ENCODE data around the gene ITFG1. TPM values are rescaled to one million over a fixed set of nuclear protein-coding genes. Genes with fewer than 3 reads are reported as not detected.
A peak's percentile ranks its signal among the peaks of the same experiment; 100 is the strongest.

Gene ITFG1
- total and polyA plus RNA-seq, 2 of the 13 experiments (the other 11 are each of a cell fraction or from before 2014, with no cell fraction given) = 74.5 to 150 TPM

GRCh38 chr16:47258874-47259461 lies 201.9 kb downstream of the ITFG1 start:
- Histone ChIP-seq H3K9ac (ENCODE audit: insufficient read depth, low read depth, low read length) (no peak overlapping the region), H4K20me1 (ENCODE audit: insufficient read depth, low read length) (no peaks in the 10 kb centered on the region), H3K4me3 (replicated peaks in 1 of 3; ENCODE audit: insufficient read depth in 1 of 3, low read depth in 2 of 3, low read length in 3 of 3) (no peak overlapping the region), H3K27ac (ENCODE audit: extremely low read length, insufficient read depth, low read length) (no peak overlapping the region), H2AFZ (ENCODE audit: low read length) (no peak overlapping the region), H3K4me2 (ENCODE audit: low read depth, low read length) (no peak overlapping the region), H3K9me3 (ENCODE audit: low read length) (no peaks in the 10 kb centered on the region), H3K79me2 (ENCODE audit: insufficient read depth, low read length) (no peaks in the 10 kb centered on the region), H3K27me3 (ENCODE audit: control insufficient read depth in 1 of 2, insufficient read depth in 2 of 2, low read length in 2 of 2) (no peaks in the 10 kb centered on the region), H3K36me3 (replicated peaks in 1 of 2; ENCODE audit: control insufficient read depth in 1 of 2, insufficient read depth in 2 of 2, low read length in 2 of 2) (peaks cover 2 to 16% of the 10 kb centered on the region in 2 experiments), H3K4me1 (ENCODE audit: insufficient read depth, low read length) (no peaks in the 10 kb centered on the region)
- ChIA-PET CTCF (ENCODE audit: low intra/inter-chr PET ratio, low total read pairs) (interaction anchor here (0.8 to 1.6 kb wide), 3 partner anchors 322 to 906 kb away, joined by 3 to 11 read pairs (median 8); no protein-coding TSS in a partner anchor), POLR2A (no interaction called here)
- ATAC-seq (peak; percentile 80), DNase-seq (ENCODE audit: low spot score) (peak; percentile 38), FAIRE-seq (peak; percentile 66)
- in situ Hi-C loops (cut with HindIII; ENCODE audit: extremely low pct_ligation_motif_present, low pct_unique_long_range_greater_than_20kb) (no loop called here), intact Hi-C loops (cut with micrococcal nuclease; ENCODE audit: unreplicated experiment) (loop anchor here (2.0 to 5.0 kb wide), 4 partner anchors 783 to 906 kb away; no protein-coding TSS in a partner anchor)
- no TSS peak for BruUV-seq (replicated peaks)
- TF ChIP-seq GATAD2A (CRISPR knock-in tag; IDR thresholded peaks at IDR 0.05) (no peak), CTCF (CRISPR knock-in tag; IDR thresholded peaks at IDR 0.05) (peak; percentile 58), MIER3 (CRISPR knock-in tag; IDR thresholded peaks at IDR 0.05; ENCODE audit: borderline replicate concordance) (no peak), MAFK (conservative IDR thresholded peaks at IDR 0.05 in 1 of 2, IDR thresholded peaks at IDR 0.05 in 1 of 2; ENCODE audit: low read length in 2 of 2) (peak in 1 of 2 experiments; percentile 48; a peak in 3 of 4 replicates), SMC3 (IDR thresholded peaks at IDR 0.05; ENCODE audit: low read length) (peak; percentile 81), RAD21 (CRISPR knock-in tag; IDR thresholded peaks at IDR 0.05) (peak; percentile 34; the same call in 1 of the 2 replicates), PHF21A (CRISPR knock-in tag; IDR thresholded peaks at IDR 0.05) (no peak), MTERF4 (CRISPR knock-in tag; IDR thresholded peaks at IDR 0.05) (no peak), ZNF646 (CRISPR knock-in tag; IDR thresholded peaks at IDR 0.05) (no peak), STAG1 (CRISPR knock-in tag; IDR thresholded peaks at IDR 0.05) (peak; percentile 83), KDM5A (IDR thresholded peaks at IDR 0.05; ENCODE audit: borderline replicate concordance, low read length) (no peak), MAFF (IDR thresholded peaks at IDR 0.05; ENCODE audit: low read depth, low read length) (peak; percentile 50; the same call in 1 of the 2 replicates)
- WGBS (ENCODE audit: low lambda C conversion rate) = 53% methylated on average over 2 of the region's 2 CpGs

Measured in HepG2 (cell line).